Activated naive CD4-positive, alpha-beta T cell treated with anti-CD3 and anti-CD28 coated beads, Interleukin-2, amount 50 U/mL, for 24 hours (primary cell): ENCODE results near the gene SKP1.

ENCODE experiments used
- H3K27ac Mint-ChIP-seq: one replicate; pipeline ENCODE4 v1.8.0; 2021; ENCODE audit warnings: mild to moderate bottlenecking, mixed read lengths
- H3K27me3 Mint-ChIP-seq: one replicate; pipeline ENCODE4 v1.8.0; 2021; ENCODE audit warnings: mixed read lengths
- H3K36me3 Mint-ChIP-seq: one replicate; pipeline ENCODE4 v1.8.0; 2021; ENCODE audit warnings: mixed read lengths
- H3K4me1 Mint-ChIP-seq: one replicate; pipeline ENCODE4 v1.8.0; 2021; ENCODE audit warnings: mixed read lengths
- H3K4me3 Mint-ChIP-seq: one replicate; pipeline ENCODE4 v1.8.0; 2021; ENCODE audit warnings: mild to moderate bottlenecking, mixed read lengths
- H3K9me3 Mint-ChIP-seq: one replicate; pipeline ENCODE4 v1.8.0; 2021; ENCODE audit warnings: mixed read lengths

The SKP1 gene

DNA sequence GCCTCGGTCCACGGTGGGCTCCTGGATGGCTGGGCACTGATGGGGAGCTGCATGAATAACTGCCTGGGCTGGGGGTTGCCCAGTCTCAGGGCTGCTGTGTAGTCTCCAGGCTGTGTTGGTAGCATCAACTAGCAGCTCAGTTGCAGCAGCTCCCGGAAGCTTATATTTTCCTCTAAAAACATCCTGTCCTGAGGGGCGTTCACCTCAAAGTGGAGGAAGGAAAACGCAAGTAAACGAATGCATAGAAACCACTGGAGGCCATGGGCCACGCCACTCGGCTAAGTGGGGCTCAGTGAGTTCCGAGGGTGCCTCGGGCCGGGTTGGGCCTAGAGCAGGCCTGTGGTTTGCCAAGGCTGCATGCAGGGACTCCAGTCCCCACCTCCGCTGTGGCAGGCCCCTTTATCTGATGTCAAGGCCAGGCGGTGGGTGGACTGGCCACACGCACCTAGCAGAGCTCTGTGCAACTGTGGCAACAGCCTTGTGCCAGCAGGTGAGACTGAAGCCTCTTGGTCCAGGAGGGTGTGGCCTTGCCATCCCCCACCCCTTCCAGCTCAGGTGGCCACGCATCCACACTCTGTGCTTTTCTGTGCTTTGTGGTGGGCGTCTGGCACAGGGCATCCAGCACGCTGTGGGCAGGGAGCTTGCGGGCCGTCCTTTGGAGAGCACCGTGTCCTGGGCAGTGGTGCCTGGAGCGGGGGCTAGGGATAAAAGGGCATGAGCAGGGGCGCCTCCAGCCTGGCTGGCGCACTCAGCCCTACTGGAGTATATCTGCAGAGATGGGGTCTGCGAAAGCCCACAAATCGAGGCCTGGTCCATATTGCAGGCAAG, 47.1 kb downstream of the SKP1 start:
- H3K36me3 Mint-ChIP-seq = peaks cover 2% of the 10 kb centered on the region
- H3K9me3 Mint-ChIP-seq = no peaks in the 10 kb centered on the region
- peak overlapping the region; percentile 88 for H3K27ac Mint-ChIP-seq
- peaks cover 97% of the 10 kb centered on the region for H3K4me1 Mint-ChIP-seq
- peak overlapping the region; percentile 94 for H3K4me3 Mint-ChIP-seq
- no peaks in the 10 kb centered on the region for H3K27me3 Mint-ChIP-seq

DNA sequence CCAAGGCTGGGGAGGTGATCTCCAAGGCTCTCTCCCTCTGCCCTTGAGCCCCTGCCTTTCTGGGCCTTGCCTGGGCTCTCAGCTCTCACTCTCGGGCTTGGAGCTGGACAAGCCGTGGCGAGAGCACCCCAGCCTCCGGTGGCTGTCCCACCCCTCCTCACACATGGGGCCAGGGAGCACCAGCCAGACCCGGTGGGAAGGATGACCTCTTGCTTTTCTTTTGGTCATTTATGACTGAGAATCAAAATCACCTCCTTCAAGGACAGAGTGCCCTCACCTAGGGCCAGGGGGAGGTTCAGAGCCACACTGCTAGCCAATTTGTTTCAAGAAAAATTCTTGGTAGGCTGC, 48.1 kb downstream of the SKP1 start:
- peaks cover under 1% of the 10 kb centered on the region for H3K36me3 Mint-ChIP-seq
- peak overlapping the region; percentile 88 for H3K27ac Mint-ChIP-seq
- peaks cover 96% of the 10 kb centered on the region for H3K4me1 Mint-ChIP-seq
- H3K9me3 Mint-ChIP-seq = no peaks in the 10 kb centered on the region
- no peaks in the 10 kb centered on the region for H3K27me3 Mint-ChIP-seq
- H3K4me3 Mint-ChIP-seq = peak overlapping the region; percentile 94

DNA sequence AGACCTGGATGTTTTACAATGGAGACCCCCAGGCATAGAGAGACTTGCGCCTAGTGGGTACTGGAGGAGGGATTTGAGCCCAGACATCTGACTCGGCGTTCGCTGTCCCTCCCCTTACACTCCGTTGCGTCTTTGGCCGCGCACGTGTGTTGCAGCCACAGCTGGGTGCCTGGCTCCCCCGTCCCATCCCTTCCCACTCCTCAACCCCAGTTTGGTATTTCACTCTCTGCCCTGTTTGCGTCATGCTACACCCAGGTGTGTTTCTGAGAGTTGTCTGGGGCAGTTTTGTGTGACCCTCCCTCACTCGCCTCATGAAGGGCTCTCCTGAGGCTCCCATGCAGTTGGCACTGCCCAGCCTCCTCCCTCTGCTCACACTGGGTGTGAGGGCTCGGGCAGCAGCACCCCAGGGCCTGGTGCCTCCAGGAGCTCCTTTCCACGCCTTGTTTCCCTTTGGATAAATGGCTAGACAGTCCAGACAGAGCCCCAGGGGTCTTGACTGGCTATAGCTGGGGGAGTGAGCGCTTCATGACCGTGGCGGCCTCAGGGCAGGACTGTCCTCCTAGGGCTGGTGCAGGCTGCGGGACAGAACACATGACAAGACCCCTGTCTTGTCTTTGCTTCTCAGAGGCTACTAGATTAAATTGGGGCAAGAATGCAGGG, 48.6 kb downstream of the SKP1 start:
- peak overlapping the region; percentile 95 for H3K27ac Mint-ChIP-seq
- H3K4me1 Mint-ChIP-seq = peaks cover 96% of the 10 kb centered on the region
- H3K4me3 Mint-ChIP-seq = peak overlapping the region; percentile 94
- peaks cover 4% of the 10 kb centered on the region for H3K36me3 Mint-ChIP-seq
- no peaks in the 10 kb centered on the region for H3K9me3 Mint-ChIP-seq
- H3K27me3 Mint-ChIP-seq = no peaks in the 10 kb centered on the region

DNA sequence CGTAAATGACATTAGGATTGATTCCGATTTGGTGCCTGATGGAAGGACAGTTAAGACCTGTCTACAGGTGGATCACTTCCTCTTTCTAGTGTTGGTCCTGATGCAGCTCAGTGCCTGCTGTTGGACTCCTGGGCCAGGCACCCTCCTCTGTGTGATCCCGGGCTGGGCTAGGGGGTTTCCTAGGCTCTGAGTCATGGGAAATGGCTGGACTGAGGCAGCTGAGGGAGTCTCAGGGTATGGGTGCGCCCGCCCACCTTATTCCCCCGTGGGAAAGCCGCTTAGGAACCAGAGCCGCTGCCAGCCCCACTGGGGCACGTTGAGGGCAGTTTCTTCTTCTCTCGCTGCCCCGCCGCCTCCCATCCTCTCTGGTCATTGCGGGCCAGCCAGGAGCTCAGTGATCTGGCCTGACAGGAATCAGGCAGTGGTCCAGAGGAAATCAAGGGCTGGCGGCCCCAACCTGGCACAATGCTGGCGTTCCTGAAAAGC, 49.3 kb downstream of the SKP1 start:
- Mint-ChIP-seq H3K9me3 (no peaks in the 10 kb centered on the region), H3K27me3 (no peaks in the 10 kb centered on the region), H3K4me1 (peaks cover 96% of the 10 kb centered on the region), H3K27ac (peak overlapping the region; percentile 95), H3K36me3 (peaks cover 4% of the 10 kb centered on the region), H3K4me3 (peak overlapping the region; percentile 94)

DNA sequence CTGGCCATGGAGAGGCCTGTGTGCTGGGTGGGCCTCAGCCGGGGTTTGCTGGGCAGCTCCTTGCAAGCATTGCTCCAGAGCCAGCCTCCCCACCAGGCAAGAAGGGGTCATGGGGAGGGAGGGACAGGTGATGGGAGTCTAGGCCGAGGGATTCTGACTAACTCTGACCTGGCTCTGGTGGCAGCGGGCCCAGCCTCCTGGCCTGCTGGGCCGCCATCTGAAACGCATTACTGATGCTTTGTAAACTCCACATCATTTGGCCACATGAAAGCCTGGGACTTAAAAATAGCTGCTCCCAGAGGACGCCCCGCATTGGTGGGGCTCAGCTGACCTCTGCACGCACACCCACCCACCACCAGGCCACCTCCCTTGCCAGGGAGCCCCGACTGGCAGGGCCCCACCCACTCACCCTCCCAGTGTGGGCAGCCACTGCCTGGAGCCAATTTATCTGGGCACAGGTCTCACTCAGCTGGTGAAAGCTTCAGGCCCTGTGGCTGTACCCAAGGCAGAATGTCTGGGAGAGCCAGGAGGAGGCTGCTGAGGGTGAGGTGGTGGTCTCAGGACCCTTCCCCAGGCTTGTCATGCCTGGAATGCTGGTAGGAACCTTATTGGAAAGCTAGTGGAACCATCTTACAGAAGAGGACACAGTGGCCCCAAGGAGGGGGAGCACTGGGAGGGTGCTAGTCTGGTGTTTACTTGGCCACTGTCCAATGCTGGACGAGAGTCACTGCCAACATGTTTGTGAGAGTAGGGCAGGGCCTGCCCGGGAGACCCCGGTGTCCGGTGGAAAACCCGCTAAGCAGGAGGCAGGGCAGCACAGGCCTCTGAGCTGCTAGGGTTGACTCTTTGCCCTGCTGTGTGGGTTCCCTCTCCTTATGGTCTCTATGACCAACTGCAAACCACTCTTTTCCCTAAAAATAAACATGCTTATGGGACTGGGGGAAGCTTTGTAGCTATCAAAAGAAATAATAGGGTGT, 51.4 kb downstream of the SKP1 start:
- Mint-ChIP-seq H3K27me3 (no peaks in the 10 kb centered on the region), H3K4me1 (peaks cover 96% of the 10 kb centered on the region), H3K27ac (peak overlapping the region; percentile 95), H3K36me3 (peaks cover 9% of the 10 kb centered on the region), H3K9me3 (no peaks in the 10 kb centered on the region), H3K4me3 (peak overlapping the region; percentile 94)

DNA sequence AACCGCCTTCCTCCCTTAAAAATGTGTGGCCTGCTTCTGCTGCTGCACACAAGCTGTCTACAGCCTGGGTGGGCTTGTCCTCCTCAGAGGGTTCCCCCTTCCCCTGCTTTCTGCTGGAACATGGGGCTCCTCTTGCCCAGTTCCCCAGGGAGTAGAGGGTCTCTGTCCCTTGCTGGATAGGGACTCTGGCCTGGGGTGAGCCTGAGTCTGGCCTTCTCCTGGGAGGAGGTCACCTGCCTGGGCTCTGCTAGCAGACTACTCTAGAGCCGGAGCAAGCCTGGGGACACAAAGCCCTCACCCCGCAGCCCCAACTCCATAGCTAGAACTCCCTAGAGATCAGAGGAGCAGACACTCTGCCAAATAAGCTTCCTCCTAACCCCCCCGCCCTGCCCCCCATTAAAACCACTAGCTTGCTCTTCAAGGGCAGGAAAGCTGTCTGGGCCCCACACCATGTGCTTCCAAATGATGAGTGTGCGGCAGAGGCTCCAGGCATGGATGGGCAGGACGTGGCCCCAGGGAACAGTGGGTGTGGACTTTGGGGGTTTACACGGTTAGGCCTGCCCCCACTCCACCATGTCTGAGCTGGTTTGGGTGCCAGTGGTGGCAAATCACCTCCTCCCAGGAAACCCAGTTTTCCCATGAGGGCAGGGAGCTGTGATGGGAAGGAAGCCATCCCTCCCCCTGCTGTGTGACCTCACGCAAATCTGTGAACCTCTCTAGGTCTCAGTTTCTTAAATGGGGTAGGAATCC, 52.3 kb downstream of the SKP1 start:
- H3K27ac Mint-ChIP-seq = peak overlapping the region; percentile 95
- peaks cover 13% of the 10 kb centered on the region for H3K36me3 Mint-ChIP-seq
- H3K27me3 Mint-ChIP-seq = no peaks in the 10 kb centered on the region
- H3K4me3 Mint-ChIP-seq = peak overlapping the region; percentile 94
- no peaks in the 10 kb centered on the region for H3K9me3 Mint-ChIP-seq
- peaks cover 96% of the 10 kb centered on the region for H3K4me1 Mint-ChIP-seq

DNA sequence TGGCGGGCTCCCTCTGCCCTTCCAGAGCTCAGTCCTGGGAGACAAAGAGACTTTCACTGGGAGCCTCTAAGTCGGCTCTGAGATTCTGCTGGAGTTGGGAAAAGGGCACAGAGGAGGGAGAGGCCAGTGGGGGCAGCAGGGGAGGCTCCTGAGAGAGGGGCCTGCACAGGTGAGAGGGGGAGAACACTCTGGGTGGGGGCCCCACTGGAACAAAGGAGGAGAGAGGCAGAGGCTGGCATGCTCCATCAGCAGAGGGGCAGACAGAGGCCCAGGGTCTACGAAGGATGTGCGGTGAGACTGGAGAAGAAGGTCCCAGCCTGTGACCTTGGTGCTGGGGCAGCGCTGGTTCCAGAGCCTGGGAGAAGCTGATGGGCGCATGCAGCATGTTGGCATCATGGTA, 53.4 kb downstream of the SKP1 start:
- peaks cover 96% of the 10 kb centered on the region for H3K4me1 Mint-ChIP-seq
- H3K36me3 Mint-ChIP-seq = peaks cover 18% of the 10 kb centered on the region
- peak overlapping the region; percentile 94 for H3K4me3 Mint-ChIP-seq
- no peaks in the 10 kb centered on the region for H3K9me3 Mint-ChIP-seq
- H3K27ac Mint-ChIP-seq = peak overlapping the region; percentile 97
- no peaks in the 10 kb centered on the region for H3K27me3 Mint-ChIP-seq

DNA sequence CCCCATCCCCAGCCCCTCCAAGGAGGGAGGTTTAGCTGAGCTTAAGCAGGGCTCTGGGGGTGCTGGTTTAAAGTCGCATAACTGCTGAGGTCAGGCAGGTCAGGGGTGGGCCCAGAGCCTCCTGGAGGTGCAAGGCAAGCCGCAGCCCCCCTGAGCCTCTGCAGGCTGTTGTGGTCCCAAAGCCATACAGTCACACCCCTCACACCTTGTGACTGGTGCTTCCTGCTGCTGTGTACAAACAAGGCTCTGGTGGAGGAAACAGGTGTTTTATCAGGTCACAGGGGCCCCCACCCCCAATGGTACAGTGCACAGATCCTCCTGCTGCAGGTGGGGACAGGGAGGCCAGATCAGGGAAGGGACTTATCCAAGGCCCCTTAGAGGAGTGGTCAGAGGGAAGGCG, 54.2 kb downstream of the SKP1 start:
- Mint-ChIP-seq H3K4me1 (peaks cover 96% of the 10 kb centered on the region), H3K27me3 (no peaks in the 10 kb centered on the region), H3K27ac (peak overlapping the region; percentile 77), H3K4me3 (peak overlapping the region; percentile 94), H3K36me3 (peaks cover 18% of the 10 kb centered on the region), H3K9me3 (no peaks in the 10 kb centered on the region)

DNA sequence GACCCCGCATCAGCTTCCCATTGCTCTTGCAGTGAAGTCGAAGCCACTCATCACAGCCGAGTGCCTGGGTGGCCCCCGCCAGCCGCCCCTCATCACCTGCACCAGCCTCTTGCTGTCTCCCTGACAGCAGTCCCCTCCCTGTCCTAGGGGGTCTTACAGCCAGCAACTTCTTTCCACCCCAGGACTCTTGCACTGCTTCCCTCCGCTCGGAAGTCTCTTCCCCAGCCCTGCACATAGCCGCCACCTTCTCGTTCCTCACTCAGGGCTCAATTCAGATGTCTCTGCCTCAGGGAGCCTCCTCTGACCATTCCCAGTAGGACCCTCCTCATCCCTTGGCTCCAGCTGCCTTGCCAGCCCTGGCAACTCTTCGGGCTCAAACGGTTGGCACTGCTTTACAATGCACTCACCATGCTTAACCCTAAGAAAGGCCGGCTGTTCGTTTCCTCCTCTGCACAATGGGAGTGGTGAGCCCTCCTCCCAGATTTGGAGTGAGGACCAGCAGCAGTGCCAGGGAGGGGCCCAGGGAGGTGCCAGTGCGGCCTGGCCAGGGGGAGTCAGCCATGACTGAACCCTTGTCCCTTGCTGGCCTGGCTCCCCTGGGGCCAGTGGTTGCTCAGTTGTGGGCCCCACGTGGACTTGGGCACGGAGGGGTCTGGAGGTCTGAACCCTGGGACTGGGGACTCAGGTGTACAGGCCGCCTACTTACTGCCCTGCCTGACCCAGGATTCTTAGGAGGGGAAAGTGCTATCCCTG, 56.2 kb downstream of the SKP1 start:
- Mint-ChIP-seq H3K27ac (peak overlapping the region; percentile 95), H3K4me1 (peaks cover 92% of the 10 kb centered on the region), H3K9me3 (no peaks in the 10 kb centered on the region), H3K36me3 (peaks cover 20% of the 10 kb centered on the region), H3K27me3 (no peaks in the 10 kb centered on the region), H3K4me3 (peak overlapping the region; percentile 94)

DNA sequence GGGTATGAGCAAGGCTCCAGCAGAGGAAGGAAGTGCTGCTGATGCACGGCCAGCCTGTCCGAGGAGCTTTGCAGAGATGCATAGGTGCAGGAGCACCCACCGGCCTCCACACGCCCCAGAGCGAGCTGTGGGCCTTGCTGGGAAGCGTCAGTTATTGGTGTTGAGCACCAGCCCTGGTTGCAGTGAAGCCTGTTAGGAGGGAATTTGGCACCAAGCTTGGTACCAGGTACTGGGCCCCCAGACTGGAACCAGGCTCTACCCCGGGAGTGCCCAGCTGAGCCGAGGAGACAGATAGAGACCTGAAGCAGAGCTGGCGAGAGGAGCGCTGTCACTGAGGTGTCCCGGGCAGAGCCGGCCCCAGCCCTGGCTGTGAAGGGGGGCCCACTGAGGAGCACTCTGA, 57.0 kb downstream of the SKP1 start:
- peaks cover 86% of the 10 kb centered on the region for H3K4me1 Mint-ChIP-seq
- H3K27ac Mint-ChIP-seq = peak overlapping the region; percentile 95
- H3K4me3 Mint-ChIP-seq = peak overlapping the region; percentile 94
- peaks cover 20% of the 10 kb centered on the region for H3K36me3 Mint-ChIP-seq
- H3K27me3 Mint-ChIP-seq = no peaks in the 10 kb centered on the region
- no peaks in the 10 kb centered on the region for H3K9me3 Mint-ChIP-seq

DNA sequence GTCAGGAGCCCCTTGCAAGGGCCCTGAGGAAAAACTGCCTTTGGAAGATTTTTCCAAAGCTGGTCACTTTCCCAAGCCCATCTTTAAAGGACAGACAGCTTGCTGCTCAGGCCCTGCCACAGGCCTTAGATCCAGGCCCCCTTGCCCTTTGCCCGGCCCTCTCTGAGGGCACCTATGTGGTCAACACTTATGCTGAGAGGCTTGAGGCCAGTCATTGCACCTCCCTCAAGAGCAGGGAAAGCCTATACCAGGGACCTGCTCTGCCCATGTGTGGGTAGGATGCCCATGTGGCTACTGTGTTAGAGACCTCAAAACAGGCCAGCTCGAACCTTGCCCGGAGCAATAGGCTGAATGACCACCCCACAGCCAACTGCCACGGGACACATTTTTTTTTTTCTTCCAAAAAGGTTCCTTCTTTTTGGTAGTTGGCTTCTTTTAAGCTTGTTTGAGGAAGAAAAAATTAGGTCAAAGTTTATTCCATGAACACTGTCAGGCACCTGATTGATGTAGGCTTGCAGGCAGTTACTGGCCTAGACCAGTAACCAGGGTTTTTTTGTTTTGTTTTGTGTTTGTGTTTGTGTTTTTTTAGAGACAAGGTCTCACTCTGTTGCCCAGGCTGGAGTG, 58.4 kb downstream of the SKP1 start:
- H3K4me1 Mint-ChIP-seq = peaks cover 79% of the 10 kb centered on the region
- H3K27ac Mint-ChIP-seq = peak overlapping the region; percentile 80
- H3K4me3 Mint-ChIP-seq = peak overlapping the region; percentile 94
- H3K9me3 Mint-ChIP-seq = no peaks in the 10 kb centered on the region
- peaks cover 17% of the 10 kb centered on the region for H3K36me3 Mint-ChIP-seq
- H3K27me3 Mint-ChIP-seq = no peaks in the 10 kb centered on the region

DNA sequence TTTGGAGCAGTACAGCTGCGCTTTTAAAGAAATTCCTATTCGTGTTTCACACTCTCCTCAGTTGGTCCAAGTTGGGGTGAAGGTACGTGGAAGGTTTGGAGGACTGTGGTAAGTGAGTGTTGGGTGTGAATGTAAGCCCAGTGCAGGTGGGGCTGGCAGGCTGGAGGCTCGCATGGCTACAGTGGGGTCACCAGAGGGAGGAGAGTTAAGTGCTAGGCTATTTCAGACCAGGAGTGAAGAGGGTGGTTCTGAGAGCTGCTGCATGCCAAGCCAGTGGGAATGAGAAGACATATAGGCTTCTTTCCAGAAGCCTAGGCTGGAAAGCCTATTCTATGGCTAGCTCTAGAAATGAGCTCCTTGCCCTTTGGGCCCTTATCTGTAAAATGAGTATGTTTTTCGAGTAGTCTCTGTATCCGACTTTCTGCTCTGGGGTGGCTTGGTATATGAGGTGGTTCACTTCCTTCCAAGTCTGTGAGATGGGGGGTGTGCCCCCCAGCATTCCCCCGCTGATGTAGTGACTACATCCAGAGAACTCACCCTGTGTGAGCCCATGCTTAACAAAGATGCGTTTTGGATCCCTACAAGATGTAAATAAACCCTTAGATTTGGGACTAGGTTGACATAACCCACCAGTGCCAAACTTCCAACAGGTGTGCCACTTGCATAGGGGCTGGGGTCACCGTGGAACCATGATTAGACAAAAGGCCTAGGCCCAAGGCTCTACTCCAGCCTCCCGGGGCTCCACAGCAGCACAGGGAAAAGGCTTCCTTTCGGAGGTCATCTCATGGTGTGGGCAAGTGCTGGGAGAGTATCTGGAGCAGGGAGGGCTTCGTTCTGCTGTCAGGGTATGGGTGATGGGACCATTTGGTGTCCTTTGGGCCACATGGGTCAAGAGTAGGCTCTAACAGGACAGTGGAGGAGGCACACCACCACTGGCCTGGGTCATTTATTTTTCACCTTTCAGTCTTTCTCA, 59.7 kb downstream of the SKP1 start:
- Mint-ChIP-seq H3K4me1 (peaks cover 75% of the 10 kb centered on the region), H3K9me3 (no peaks in the 10 kb centered on the region), H3K27me3 (no peaks in the 10 kb centered on the region), H3K36me3 (peaks cover 17% of the 10 kb centered on the region), H3K4me3 (peak overlapping the region; percentile 94), H3K27ac (peak overlapping the region; percentile 92)

DNA sequence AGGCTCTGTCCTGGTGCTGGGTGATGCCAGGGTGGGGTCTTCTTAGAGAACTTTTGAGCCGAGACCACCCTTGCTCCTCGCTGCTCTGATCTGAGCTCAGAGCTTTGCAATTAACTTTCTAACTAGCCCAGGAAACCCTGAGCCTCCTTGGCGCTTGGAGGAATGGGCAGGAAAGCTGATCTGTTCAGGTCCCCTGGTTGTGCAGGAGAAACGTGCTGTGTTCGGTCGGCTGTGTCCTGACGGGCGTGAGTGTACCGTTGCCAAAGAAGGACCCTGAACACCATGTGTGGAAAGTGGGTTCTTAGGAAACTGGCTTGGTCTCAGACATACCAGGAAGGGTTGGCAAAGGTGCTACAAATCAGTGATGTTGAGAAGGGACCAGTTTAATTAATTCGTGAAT, 60.5 kb downstream of the SKP1 start:
- H3K36me3 Mint-ChIP-seq = peaks cover 14% of the 10 kb centered on the region
- no peaks in the 10 kb centered on the region for H3K27me3 Mint-ChIP-seq
- H3K4me3 Mint-ChIP-seq = peak overlapping the region; percentile 94
- peaks cover 75% of the 10 kb centered on the region for H3K4me1 Mint-ChIP-seq
- no peaks in the 10 kb centered on the region for H3K9me3 Mint-ChIP-seq
- H3K27ac Mint-ChIP-seq = peak overlapping the region; percentile 92
